ENCODE data around the gene EBF4.

EBF4 gene

DNA sequence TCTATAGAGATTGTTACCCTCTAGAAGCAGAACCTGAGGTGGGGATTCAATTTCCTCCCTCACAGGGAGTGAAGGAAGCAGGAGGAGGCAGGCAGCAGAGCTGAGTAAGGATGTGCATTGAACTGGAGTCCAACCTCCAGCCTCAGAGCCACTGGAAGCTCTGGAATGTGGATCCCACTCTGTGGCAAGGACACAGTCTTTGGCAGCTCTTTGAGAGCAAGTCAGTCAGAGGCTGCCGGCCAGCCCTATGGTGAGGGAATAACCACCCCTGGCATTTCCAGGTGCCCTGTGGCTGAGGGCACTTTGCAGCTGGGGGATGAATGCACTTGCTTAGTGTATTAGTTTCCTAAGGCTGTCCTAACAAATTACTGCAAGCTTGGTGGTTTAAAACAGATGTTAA, 37.2 kb downstream of the EBF4 start:
- peaks cover 13% of the 10 kb centered on the region for H3K9me3 Mint-ChIP-seq
- intact Hi-C loops (cut with micrococcal nuclease): no loop called here
- H3K27me3 Mint-ChIP-seq: peaks cover 36% of the 10 kb centered on the region

DNA sequence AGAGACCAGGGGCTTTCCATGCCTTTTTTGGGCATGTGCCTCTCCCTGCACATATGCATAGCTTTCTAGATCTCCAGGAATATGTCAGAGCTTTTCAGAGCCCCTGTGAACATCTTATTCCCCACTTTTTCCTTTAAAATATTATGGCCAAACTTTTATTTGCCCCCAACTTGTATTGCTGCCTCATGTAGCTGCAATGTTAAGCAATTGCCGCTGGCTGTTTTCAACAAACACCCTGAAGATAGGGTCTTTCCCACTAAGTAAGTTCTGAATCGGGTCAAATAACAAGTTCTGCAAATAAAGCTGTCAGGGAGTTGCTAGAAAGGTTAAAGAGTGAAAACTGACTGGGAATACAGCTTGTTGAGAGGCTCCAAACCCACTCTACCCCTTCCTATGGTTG, 42.3 kb downstream of the EBF4 start:
- H3K36me3 Mint-ChIP-seq (ENCODE audit: low read depth): no peaks in the 10 kb centered on the region
- H3K4me3 Mint-ChIP-seq: no peak overlapping the region
- no peaks in the 10 kb centered on the region for H3K4me1 Mint-ChIP-seq (ENCODE audit: low read depth)
- H3K27ac Mint-ChIP-seq: no peak overlapping the region
- peaks cover 35% of the 10 kb centered on the region for H3K27me3 Mint-ChIP-seq
- H3K9me3 Mint-ChIP-seq: peaks cover 13% of the 10 kb centered on the region
- intact Hi-C loops (cut with micrococcal nuclease): no loop called here

More for the DNA sequence above, 37.2 kb downstream of the EBF4 start:
- H3K27ac Mint-ChIP-seq: no peak overlapping the region
- H3K4me3 Mint-ChIP-seq: no peak overlapping the region
- peaks cover 8% of the 10 kb centered on the region for H3K4me1 Mint-ChIP-seq (ENCODE audit: low read depth)
- no peaks in the 10 kb centered on the region for H3K36me3 Mint-ChIP-seq (ENCODE audit: low read depth)

GRCh38 chr20:2736441-2736840, 43.9 kb downstream of the EBF4 start:
- Mint-ChIP-seq H3K36me3 (ENCODE audit: low read depth) (no peaks in the 10 kb centered on the region), H3K4me1 (ENCODE audit: low read depth) (no peaks in the 10 kb centered on the region), H3K9me3 (peaks cover 13% of the 10 kb centered on the region), H3K27ac (no peak overlapping the region), H3K27me3 (peaks cover 37% of the 10 kb centered on the region), H3K4me3 (no peak overlapping the region)
- intact Hi-C loops (cut with micrococcal nuclease): no loop called here

DNA sequence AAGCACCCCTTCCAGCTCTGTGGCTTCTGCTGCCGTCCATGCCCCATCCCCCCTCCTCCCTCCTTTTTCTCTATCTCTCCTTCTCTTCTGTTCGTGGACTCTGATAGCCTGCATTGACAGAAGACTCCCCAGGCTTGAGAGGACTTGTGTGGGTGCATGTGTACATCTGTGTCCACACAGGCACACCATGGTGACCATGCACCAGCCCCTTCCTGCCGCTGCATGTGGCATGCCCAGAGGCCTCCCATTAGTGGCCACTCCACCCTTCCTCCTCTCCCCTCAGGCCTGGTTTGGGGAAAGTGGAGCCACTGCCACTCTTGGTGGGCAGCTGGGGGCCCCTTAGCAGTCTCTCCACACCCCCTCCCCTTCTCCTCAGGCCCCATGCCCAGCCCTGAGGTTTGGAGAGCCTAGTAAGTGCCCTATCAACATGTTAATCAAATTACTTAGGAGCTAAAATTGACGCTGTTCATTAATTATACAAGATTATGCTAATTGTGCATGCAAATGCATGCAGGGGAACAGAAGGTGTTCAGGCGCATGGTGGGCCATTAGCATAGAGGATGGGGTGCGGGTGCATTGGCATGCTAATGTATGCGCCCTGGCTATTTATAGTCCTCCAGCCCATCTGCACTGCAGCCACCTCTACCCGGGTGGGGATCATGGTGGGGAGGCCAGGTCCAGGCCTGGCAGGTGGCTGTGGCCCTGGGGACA, 45.9 kb downstream of the EBF4 start:
- Mint-ChIP-seq H3K4me1 (ENCODE audit: low read depth) (peaks cover 7% of the 10 kb centered on the region), H3K9me3 (no peaks in the 10 kb centered on the region), H3K4me3 (no peak overlapping the region), H3K27me3 (peaks cover 47% of the 10 kb centered on the region), H3K27ac (no peak overlapping the region), H3K36me3 (ENCODE audit: low read depth) (no peaks in the 10 kb centered on the region)
- intact Hi-C loops (cut with micrococcal nuclease): no loop called here

DNA sequence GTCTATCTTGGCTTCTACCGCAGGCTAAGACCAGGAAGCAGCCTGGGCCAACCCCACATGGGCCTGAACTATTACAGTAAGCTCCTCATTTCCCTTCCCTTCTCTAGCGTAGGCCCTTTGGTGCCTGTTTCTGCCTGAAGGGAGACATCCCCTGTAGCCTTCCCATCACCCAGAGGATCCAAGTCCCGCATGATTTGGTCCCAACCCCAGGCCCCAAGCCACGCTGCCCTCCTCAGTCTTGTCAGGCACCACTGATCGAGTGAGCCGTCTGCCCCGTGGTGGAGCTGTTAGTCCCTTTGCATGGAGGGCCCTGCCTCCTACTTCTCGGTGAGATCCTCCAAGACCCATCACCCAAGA, 46.4 kb downstream of the EBF4 start:
- Mint-ChIP-seq H3K36me3 (ENCODE audit: low read depth) (no peaks in the 10 kb centered on the region), H3K9me3 (no peaks in the 10 kb centered on the region), H3K4me3 (no peak overlapping the region), H3K27ac (no peak overlapping the region), H3K27me3 (peaks cover 49% of the 10 kb centered on the region), H3K4me1 (ENCODE audit: low read depth) (peaks cover 7% of the 10 kb centered on the region)
- intact Hi-C loops (cut with micrococcal nuclease): no loop called here

- intact Hi-C loops (cut with micrococcal nuclease): no loop called here
- H3K27ac Mint-ChIP-seq: no peak overlapping the region
- peaks cover 7% of the 10 kb centered on the region for H3K4me1 Mint-ChIP-seq (ENCODE audit: low read depth)
- no peaks in the 10 kb centered on the region for H3K36me3 Mint-ChIP-seq (ENCODE audit: low read depth)
- H3K4me3 Mint-ChIP-seq: no peak overlapping the region
- H3K27me3 Mint-ChIP-seq: peaks cover 52% of the 10 kb centered on the region
- no peaks in the 10 kb centered on the region for H3K9me3 Mint-ChIP-seq
These were observed 48.1 kb downstream of the EBF4 start for GRCh38 chr20:2740702-2741101.

GRCh38 chr20:2741463-2741862, 48.9 kb downstream of the EBF4 start:
- no peak overlapping the region for H3K27ac Mint-ChIP-seq
- H3K9me3 Mint-ChIP-seq: no peaks in the 10 kb centered on the region
- H3K27me3 Mint-ChIP-seq: peaks cover 54% of the 10 kb centered on the region
- H3K4me3 Mint-ChIP-seq: no peak overlapping the region
- intact Hi-C loops (cut with micrococcal nuclease): no loop called here
- H3K4me1 Mint-ChIP-seq (ENCODE audit: low read depth): peaks cover 7% of the 10 kb centered on the region
- no peaks in the 10 kb centered on the region for H3K36me3 Mint-ChIP-seq (ENCODE audit: low read depth)

DNA sequence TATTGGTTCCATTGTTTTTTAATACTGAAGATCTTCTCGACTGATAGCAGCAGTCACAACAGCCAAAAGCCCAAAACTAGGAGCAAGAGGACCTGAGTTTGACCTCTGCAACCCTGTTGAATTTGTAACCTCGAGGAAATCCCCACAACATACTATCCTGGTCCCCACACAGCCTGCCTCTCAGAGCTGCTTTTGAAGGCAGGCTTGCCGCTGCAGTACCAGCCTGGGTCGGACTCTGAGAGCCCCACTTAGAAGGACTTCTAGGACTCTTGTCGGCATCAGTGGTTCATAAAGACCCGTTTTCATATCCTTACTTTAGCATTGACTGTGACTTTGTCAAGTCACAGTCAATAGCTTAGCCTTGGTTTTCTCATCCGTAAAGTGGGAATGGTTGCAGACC, 49.3 kb downstream of the EBF4 start:
- Mint-ChIP-seq H3K4me3 (no peak overlapping the region), H3K36me3 (ENCODE audit: low read depth) (no peaks in the 10 kb centered on the region), H3K27ac (no peak overlapping the region), H3K27me3 (peaks cover 52% of the 10 kb centered on the region), H3K4me1 (ENCODE audit: low read depth) (peaks cover 7% of the 10 kb centered on the region), H3K9me3 (no peaks in the 10 kb centered on the region)
- intact Hi-C loops (cut with micrococcal nuclease): loop anchor here (2.0 kb wide), 1 partner anchor 53 kb away; no protein-coding TSS in a partner anchor

DNA sequence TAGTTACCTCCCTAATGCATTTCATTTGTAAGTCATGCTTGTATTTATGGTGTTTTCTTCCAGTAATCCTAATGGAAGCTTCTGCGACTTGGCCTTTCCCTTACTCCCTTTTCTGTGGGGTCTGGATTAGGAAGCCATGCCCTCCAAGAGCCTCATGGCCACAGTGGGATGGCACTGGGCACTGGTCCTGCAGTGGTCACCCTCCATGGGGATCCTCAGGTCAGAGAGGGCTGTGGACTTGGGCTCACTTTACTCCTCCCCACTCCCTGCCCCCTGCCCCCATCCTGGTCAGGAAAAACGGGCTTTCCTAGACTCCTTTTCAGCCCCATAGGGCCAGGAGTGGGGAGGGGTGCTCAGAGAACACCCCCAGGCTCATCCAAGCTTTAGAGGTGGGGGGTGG, 49.9 kb downstream of the EBF4 start:
- intact Hi-C loops (cut with micrococcal nuclease): loop anchor here (2.0 kb wide), 1 partner anchor 54 kb away; no protein-coding TSS in a partner anchor
- no peaks in the 10 kb centered on the region for H3K9me3 Mint-ChIP-seq
- H3K4me1 Mint-ChIP-seq (ENCODE audit: low read depth): peaks cover 7% of the 10 kb centered on the region
- H3K27ac Mint-ChIP-seq: no peak overlapping the region
- H3K27me3 Mint-ChIP-seq: peaks cover 52% of the 10 kb centered on the region
- no peaks in the 10 kb centered on the region for H3K36me3 Mint-ChIP-seq (ENCODE audit: low read depth)
- H3K4me3 Mint-ChIP-seq: no peak overlapping the region

DNA sequence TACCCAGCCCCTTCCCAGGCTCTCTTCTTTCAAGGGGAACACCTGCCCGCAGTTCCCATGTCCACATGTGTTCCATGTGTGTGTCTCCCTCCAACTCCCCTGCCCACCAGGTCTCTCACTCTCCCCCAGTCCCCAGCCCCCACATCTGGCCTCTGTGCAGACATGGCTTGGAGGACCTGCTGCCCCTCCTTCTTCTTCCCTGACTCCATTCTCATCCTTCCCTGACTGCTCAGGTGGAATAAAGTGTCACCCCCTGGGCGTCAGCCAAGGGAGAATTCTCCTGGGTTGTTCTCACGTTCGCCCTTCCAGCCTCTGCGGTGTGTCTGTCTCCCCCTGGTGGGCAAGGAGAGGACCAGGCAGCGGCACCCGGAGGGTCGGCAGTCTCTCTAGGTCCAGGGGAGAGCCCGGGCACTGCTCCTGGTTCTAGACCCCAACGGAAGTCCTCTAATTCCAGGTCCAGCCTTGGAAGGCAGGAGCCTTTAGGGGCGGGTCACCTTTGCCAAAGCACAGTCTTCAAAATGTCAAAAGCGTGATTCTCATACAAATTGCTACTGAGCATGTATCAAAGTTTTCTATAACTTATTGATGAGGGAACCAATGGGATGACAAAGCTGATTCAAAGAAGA, 50.5 kb downstream of the EBF4 start:
- intact Hi-C loops (cut with micrococcal nuclease): loop anchor here (2.0 kb wide), 1 partner anchor 54 kb away; no protein-coding TSS in a partner anchor
- Mint-ChIP-seq H3K36me3 (ENCODE audit: low read depth) (no peaks in the 10 kb centered on the region), H3K27ac (no peak overlapping the region), H3K4me1 (ENCODE audit: low read depth) (peaks cover 7% of the 10 kb centered on the region), H3K9me3 (no peaks in the 10 kb centered on the region), H3K4me3 (no peak overlapping the region), H3K27me3 (peaks cover 56% of the 10 kb centered on the region)

DNA sequence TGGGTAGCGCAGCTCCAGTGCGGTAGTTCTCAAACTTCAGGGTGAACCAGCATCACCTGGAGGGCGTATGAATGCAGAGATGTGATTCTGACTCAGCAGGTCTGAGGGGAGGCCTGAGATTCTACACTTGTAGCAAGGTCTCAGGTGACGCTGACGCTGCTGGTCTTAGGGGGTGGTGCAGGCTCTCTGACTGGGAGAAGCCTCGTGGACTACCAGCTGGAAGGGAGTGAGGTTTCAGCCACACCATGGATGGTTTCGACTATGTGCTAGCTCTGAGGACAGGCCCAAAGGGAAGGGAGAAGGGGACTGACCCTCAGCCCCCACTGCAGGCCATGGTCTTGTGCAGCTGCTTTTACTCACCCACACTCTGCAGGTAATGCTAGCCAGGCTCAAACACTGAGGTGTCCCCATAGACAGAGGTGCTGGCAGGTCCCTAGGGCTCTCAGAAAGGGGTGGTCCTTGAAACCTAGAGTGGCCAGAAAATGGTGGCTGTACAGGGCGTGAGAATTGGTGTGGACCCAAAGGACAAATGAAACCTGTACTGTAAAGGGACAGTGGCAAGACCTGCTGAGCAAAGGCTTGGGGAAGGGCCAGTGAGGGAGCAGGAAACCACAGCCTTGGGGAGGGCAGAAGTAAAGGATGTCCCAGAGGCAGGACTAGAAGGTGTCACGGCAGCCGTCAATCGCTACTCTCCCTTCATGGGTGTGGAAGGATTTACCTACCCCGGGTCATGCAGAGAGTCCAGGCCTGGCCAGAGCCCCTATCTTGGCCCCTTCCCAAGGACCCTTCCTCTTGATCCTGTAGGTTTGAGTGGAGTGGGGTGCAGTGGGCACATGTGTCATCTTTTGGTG, 52.7 kb downstream of the EBF4 start:
- Mint-ChIP-seq H3K4me1 (ENCODE audit: low read depth) (peaks cover 13% of the 10 kb centered on the region), H3K9me3 (no peaks in the 10 kb centered on the region), H3K27me3 (peaks cover 73% of the 10 kb centered on the region), H3K4me3 (no peak overlapping the region), H3K36me3 (ENCODE audit: low read depth) (no peaks in the 10 kb centered on the region), H3K27ac (no peak overlapping the region)
- intact Hi-C loops (cut with micrococcal nuclease): no loop called here

DNA sequence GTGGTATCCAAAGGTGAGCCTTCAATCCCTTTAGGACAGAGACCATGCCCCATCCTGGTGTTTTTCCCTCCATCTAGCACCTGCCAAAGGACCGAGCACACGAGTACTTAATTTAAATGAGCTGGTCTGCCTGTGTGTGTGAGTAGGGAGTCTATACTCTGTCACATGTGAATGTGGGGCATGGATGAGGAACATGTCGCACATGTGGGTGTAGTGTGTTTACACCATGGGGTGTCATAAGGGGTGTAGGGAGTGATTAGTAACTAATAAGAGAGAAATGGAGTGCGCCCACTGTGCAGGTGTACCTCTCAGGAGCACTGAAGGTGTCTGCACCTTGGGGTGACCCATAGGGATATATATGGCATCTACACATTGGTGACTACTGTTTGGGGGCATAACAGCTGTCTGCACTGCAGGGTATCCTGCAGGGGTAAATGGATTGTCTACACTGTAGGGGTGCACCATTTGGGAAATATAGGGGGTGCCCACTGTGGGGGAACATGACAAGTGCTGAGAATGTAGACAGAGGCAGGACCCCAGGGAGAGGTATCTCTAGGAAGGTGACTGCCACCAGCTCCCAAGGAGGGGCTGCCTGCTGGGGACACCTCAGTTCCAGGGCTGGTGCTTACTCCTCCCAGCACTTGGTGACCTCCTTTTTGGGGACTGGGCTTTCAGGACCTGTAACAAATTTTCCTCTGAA, 53.5 kb downstream of the EBF4 start:
- no peak overlapping the region for H3K27ac Mint-ChIP-seq
- H3K4me3 Mint-ChIP-seq: no peak overlapping the region
- H3K4me1 Mint-ChIP-seq (ENCODE audit: low read depth): peaks cover 21% of the 10 kb centered on the region
- no peaks in the 10 kb centered on the region for H3K9me3 Mint-ChIP-seq
- peaks cover 72% of the 10 kb centered on the region for H3K27me3 Mint-ChIP-seq
- intact Hi-C loops (cut with micrococcal nuclease): no loop called here
- no peaks in the 10 kb centered on the region for H3K36me3 Mint-ChIP-seq (ENCODE audit: low read depth)

DNA sequence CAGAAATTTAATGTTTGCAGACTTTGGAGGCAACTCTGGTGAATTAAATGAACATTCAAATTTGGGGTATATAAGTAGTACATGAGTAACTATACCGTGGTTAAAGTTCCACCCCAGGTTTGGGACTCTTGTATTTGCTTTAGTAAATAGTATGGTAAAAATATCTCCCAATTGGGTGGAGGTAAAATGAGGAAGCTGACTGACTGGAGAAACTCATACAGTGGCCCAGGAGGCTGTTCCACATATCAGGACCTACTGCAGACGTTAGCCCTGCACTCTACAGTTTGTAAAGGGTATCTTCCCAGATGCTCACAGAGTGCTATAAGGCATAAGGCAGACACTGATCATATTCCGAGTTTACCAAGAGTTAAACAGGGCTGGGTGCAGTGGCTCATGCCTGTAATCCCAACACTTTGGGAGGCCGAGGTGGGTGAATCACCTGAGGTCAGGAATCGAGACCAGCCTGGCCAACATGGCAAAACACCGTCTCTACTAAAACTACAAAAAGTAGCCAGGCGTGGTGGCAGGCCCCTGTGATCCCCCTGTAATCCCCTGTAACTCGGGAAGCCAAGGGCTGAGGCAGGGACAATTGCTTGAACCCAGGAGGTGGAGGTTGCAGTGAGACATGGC, 54.2 kb downstream of the EBF4 start:
- Mint-ChIP-seq H3K4me1 (ENCODE audit: low read depth) (peaks cover 26% of the 10 kb centered on the region), H3K4me3 (no peak overlapping the region), H3K36me3 (ENCODE audit: low read depth) (no peaks in the 10 kb centered on the region), H3K27me3 (peaks cover 67% of the 10 kb centered on the region), H3K27ac (no peak overlapping the region), H3K9me3 (no peaks in the 10 kb centered on the region)
- intact Hi-C loops (cut with micrococcal nuclease): no loop called here

All from dendritic cell treated with granulocyte-macrophage colony-stimulating factor and Interleukin-4, amounts not matched to agents 40 ng/mL and 50 ng/mL, for 4 days (primary cell).